HEK293 (cell line): ENCODE data around the gene SPX.

Source experiments
- CTCF ChIP-seq: fragments of 450-650 bp; formaldehyde crosslinking; IDR thresholded peaks from 2 replicates; pipeline ENCODE4 v1.5.1; 2016; ENCODE audit warnings: missing biosample characterization, missing genetic modification characterization
- ZBTB11 ChIP-seq: fragments of 450-650 bp; formaldehyde crosslinking; conservative IDR thresholded peaks from 2 replicates; pipeline ENCODE4 v1.5.1; 2016; ENCODE audit warnings: low read depth, missing biosample characterization, missing genetic modification characterization
- ZNF274 ChIP-seq, 2 experiments: fragments of 200-500 bp in 1 of 2; fragments of 450-650 bp in 1 of 2; sonication (Bioruptor generic) in 1 of 2; formaldehyde crosslinking in 1 of 2; IDR thresholded peaks; 2 replicates each; pipeline versions ENCODE4 v1.5.1 to v1.6.1; 2014 to 2016; ENCODE audit warnings: borderline replicate concordance in 1 of 2, inconsistent platforms in 1 of 2, low read length in 1 of 2, missing biosample characterization in 1 of 2, missing genetic modification characterization in 1 of 2
- ZNF768 ChIP-seq: fragments of 450-650 bp; formaldehyde crosslinking; IDR thresholded peaks from 2 replicates; pipeline ENCODE4 v1.5.1; 2018; ENCODE audit warnings: missing biosample characterization, mild to moderate bottlenecking, missing genetic modification characterization

GRCh38 chr12:21528953-21529352 lies 2.9 kb downstream of the SPX start:
- TF ChIP-seq ZNF768 (no peak), ZBTB11 (tag by site-specific recombination) (no peak), ZNF274 (IDR thresholded peaks at IDR 0.05; ENCODE audit: low read length) (no peak), ZNF274 (tag by site-specific recombination; IDR thresholded peaks at IDR 0.05; ENCODE audit: borderline replicate concordance) (no peak), CTCF (tag by site-specific recombination) (no peak)
